Nephron progenitor cell (in vitro differentiated cells): ENCODE data around the gene MGAT3.

Source experiments
- DNase-seq: peaks from one replicate; pipeline ENCODE4 v3.0.0; 2021
- H3K27ac Mint-ChIP-seq: 2 replicates; pipeline ENCODE4 v1.8.0; 2021; ENCODE audit warnings: mild to moderate bottlenecking, moderate library complexity, mixed read lengths
- H3K27me3 Mint-ChIP-seq: 2 replicates; pipeline ENCODE4 v1.8.0; 2021; ENCODE audit warnings: mild to moderate bottlenecking, low read depth, mixed read lengths; ENCODE audit not compliant: poor library complexity
- H3K36me3 Mint-ChIP-seq: 2 replicates; pipeline ENCODE4 v1.8.0; 2021; ENCODE audit warnings: low read depth, mixed read lengths
- H3K4me1 Mint-ChIP-seq: 2 replicates; pipeline ENCODE4 v1.8.0; 2021; ENCODE audit warnings: mixed read lengths
- H3K4me3 Mint-ChIP-seq: 2 replicates; pipeline ENCODE4 v1.8.0; 2021; ENCODE audit warnings: mild to moderate bottlenecking, moderate library complexity, mixed read lengths
- H3K9me3 Mint-ChIP-seq: 2 replicates; pipeline ENCODE4 v1.8.0; 2021; ENCODE audit warnings: mild to moderate bottlenecking, moderate library complexity, mixed read lengths
- CTCF ChIP-seq: fragments of 200-600 bp; sonication (generic); IDR thresholded peaks from 2 replicates; pipeline ENCODE4 v1.5.0; 2021; ENCODE audit warnings: antibody characterized with exemption

The MGAT3 gene

GRCh38 chr22:39414377-39414776, 42.4 kb upstream of the MGAT3 start:
- DNase-seq = no peak
- Mint-ChIP-seq H3K9me3 (no peaks in the 10 kb centered on the region), H3K36me3 (peaks cover 33% of the 10 kb centered on the region), H3K27ac (no peak overlapping the region), H3K4me1 (peaks cover 26% of the 10 kb centered on the region), H3K27me3 (no peaks in the 10 kb centered on the region), H3K4me3 (no peak overlapping the region)
- no peak for TF ChIP-seq CTCF

GRCh38 chr22:39414886-39415285, 41.9 kb upstream of the MGAT3 start:
- Mint-ChIP-seq H3K4me1 (peaks cover 20% of the 10 kb centered on the region), H3K9me3 (no peaks in the 10 kb centered on the region), H3K27me3 (no peaks in the 10 kb centered on the region), H3K4me3 (no peak overlapping the region), H3K27ac (no peak overlapping the region), H3K36me3 (peaks cover 36% of the 10 kb centered on the region)
- no peak for DNase-seq
- TF ChIP-seq CTCF = no peak

GRCh38 chr22:39415506-39415905, 41.3 kb upstream of the MGAT3 start:
- no peak for TF ChIP-seq CTCF

GRCh38 chr22:39416319-39416718, 40.5 kb upstream of the MGAT3 start:
- no peaks in the 10 kb centered on the region for H3K9me3 Mint-ChIP-seq
- TF ChIP-seq CTCF = no peak
- H3K4me1 Mint-ChIP-seq = peaks cover 20% of the 10 kb centered on the region
- H3K4me3 Mint-ChIP-seq = no peak overlapping the region
- H3K27me3 Mint-ChIP-seq = no peaks in the 10 kb centered on the region
- DNase-seq = no peak
- no peak overlapping the region for H3K27ac Mint-ChIP-seq
- peaks cover 37% of the 10 kb centered on the region for H3K36me3 Mint-ChIP-seq

More at GRCh38 chr22:39415506-39415905, 41.3 kb upstream of the MGAT3 start:
- no peak for DNase-seq
- Mint-ChIP-seq H3K27ac (no peak overlapping the region), H3K4me1 (peaks cover 20% of the 10 kb centered on the region), H3K36me3 (peaks cover 37% of the 10 kb centered on the region), H3K4me3 (no peak overlapping the region), H3K9me3 (no peaks in the 10 kb centered on the region), H3K27me3 (no peaks in the 10 kb centered on the region)

GRCh38 chr22:39417641-39418040, 39.2 kb upstream of the MGAT3 start:
- no peak for DNase-seq
- no peak for TF ChIP-seq CTCF
- Mint-ChIP-seq H3K27ac (no peak overlapping the region), H3K9me3 (no peaks in the 10 kb centered on the region), H3K36me3 (peaks cover 43% of the 10 kb centered on the region), H3K4me1 (peaks cover 10% of the 10 kb centered on the region), H3K4me3 (no peak overlapping the region), H3K27me3 (no peaks in the 10 kb centered on the region)

GRCh38 chr22:39418696-39419095, 38.1 kb upstream of the MGAT3 start:
- H3K9me3 Mint-ChIP-seq = no peaks in the 10 kb centered on the region
- no peaks in the 10 kb centered on the region for H3K27me3 Mint-ChIP-seq

More at GRCh38 chr22:39418696-39419095, 38.1 kb upstream of the MGAT3 start:
- Mint-ChIP-seq H3K4me3 (no peak overlapping the region), H3K4me1 (peaks cover 5% of the 10 kb centered on the region), H3K27ac (no peak overlapping the region), H3K36me3 (peaks cover 49% of the 10 kb centered on the region)
- TF ChIP-seq CTCF = no peak
- DNase-seq = no peak
